Measurements from ENCODE around the gene SYT1.
A peak's percentile ranks its signal among the peaks of the same experiment; 100 is the strongest.

Gene SYT1

DNA sequence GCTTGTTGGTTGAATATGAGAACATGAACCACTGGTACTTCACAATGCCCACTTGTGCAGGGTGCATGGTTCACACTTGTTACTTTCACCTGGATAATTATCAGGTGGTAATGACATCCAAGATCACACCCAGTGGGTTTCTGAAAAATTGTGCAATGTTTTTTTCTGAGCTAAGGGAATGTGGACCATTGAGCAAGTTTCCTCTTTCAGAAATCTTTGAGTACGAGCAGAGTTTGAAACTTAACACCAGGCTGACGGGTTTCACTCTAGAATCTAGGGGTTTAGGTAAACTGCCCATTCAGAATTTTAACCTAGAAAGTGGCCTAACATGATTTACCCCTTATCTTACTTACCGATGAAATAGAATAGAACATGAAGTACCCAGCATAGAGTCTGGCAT, 436.6 kb downstream of the SYT1 start:
- no peak for DNase-seq

DNA sequence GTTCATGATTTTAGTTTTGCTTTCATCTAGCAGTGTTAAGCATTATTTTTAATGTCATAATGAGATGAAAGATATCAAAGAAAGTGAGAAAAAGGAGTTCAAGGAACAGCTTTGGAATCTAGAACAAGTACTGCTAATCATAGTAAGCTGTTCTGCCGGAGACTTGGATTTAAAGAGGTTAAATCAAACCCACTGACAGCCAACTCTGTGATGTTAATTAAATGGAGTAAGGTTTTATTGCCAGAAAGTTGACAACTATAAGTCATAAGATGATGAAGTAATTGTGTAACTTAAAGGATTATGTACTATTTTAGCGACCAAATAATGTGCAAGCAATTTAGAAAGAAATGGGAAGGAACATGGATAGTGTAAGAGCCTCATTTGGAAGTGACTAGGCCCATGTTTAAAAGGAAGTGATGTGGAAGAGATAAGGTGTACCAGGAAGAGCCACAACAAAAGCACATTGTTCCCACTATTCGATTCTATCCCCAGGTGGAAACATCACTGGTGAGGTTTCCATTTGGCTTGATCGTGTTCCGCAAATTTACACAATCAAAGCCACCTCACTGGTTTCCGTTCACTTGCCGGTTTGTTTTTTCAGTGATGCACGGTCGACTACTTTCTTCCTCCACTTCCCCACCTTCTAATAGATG, 437.7 kb downstream of the SYT1 start:
- DNase-seq = no peak

DNA sequence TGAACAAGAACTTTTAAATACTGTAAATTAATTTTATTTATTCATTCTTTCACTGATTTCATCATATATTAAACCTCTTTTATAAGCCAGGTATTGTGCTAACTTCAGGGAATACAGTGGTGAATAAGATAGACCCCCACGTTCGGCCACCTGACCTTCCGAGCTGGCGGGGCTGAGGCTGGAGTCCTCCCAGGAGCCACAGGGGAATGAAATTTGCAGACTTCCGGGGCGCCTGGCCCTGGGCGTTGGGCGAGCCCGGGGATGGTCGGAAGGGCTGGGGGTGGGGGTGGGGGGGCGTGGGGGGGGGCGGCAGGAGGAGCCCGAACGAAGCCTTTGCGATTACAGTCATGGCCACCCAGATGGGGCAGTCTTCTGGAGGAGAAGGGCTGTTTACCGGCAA, 442.8 kb downstream of the SYT1 start:
- DNase-seq = no peak

DNA sequence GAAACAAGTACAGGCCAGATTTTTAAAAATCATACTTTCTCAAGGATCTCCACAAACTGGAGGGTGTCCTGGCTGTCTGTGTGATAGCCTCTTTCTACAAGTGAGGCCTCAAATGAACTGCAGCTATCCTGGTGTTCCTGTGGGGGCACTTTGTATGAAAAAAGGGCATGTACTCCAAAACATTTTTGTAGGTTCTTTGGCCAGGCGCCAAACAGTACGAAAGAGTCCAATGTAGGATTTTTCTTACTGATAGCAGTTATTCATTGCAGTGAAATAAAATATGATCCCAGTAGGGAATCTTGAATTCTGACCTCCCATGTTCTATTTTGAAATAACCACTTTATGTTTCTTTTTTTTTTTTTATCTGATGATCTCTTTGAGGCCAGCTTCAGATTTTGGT, 444.5 kb downstream of the SYT1 start:
- DNase-seq = no peak

DNA sequence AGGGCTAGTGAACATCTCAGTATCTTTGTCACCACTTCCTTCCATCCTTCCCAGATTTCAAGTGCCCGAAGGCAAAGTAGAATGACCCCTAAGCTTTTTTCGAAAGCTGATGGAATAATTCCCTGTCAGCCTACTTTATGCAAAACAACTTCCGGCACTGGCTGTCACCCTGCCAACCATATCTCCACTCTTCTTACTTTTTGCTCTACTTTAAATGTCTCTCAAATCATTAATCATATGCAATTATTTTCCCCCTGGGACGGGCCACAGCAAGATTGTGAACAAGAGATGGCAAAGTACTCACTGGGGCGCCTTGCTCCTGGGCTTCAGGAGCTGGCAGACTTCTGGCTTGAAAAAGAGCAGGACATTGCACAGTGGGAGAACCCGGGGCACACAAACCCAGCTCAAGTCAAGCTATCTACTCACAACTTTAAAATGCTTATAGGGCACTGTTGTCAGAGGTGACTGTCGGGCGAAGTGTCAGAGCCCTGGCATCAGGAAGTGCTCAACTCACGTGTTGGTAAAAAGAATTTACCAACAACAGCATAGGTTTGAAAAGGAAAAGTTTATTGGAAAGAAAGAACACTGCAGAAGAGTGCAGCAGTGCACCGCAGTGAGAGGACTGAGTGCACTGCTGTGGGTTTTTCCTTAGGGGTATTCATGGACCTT, 452.7 kb downstream of the SYT1 start:
- DNase-seq = no peak

DNA sequence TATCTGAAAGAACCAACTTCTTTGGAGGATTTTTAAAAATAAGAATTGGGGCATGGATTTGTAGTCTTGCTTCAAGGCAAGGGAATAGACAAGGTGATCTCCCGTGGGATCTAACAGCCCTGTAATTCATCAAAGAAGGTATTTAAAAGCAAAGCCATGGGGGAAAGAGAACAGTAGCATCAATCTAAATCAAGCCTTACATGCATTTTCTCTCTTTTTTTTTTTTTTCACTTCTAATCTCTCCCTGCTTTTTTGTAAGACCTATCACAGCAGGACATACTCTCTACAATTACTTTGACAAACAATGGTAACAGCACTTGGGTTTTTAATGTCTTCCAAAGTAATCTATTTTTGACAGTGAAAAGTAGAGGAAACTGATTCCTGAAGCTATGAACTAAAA, 458.3 kb downstream of the SYT1 start:
- no peak for DNase-seq

DNA sequence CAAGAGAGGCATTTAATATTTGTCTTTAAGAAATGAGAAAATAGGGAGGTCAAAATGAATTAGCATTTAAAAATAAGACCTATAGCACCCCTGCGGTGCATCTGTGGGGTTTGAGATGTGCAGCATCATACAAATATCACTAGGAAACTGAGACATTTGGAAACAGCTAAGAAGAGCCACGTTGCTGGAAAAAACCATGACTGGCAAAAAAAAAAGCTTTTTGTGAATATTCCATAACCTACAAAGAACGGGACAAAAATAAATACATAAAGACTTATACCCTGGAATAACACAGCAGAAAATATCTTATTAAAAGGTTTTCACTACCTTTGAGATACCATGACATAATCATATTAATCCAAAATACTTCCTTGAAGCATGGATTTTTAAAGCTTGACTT, 460.0 kb downstream of the SYT1 start:
- DNase-seq = no peak

DNA sequence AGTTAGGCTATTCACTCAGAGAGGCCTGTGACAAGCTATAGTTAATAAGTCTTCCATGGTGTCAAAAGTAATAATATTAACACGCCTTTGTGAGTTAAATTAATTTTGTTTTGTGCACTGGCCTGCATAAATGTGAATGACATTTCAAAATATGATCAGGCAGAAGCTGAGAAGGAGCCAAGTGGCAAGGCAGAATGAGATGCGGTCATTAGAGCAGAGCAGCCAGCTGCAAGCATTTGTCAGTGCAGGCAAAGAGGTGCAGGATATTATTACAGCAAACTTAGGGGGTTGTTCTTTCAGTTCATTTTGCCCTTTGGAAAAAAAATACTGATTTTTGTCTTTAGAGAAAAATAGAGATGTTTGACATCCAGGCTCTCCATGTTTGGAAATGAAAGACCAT, 461.6 kb downstream of the SYT1 start:
- no peak for DNase-seq

DNA sequence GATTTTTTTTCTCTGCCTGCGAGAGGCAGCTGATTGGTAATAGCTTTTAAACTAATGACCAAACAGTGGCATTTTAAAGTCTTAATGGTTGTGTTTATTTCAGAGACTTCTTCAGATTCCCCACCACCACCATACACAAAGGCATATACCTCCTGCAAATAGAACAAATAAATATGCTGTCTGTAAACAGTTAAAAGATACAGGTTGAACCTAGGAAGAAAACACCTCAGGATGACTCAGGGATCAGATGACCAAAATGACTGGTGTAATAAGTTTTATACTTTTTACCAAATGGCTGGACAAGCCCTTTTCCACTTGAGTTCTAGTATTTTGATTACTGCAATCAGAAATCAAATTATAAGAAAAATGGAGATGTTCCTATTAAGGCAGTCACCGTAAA, 462.1 kb downstream of the SYT1 start:
- DNase-seq = no peak

DNA sequence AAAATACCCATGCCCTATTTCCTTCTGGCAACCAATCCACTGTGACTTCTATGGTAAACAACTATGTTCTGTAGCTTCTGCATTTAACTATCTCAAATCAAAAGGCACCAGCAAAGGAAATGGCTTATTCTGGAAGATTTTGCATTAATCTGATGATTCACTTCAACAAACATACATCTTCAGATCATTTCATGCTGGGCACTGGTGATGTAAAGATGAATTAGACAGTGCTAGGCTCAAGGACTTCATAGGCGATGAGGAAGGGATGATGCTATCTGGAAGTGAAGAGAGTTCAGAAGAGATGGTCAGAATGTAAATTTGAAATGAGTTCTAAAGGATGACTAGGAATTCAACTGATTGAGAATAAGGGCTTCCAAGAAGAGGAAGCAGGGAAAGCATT, 462.9 kb downstream of the SYT1 start:
- DNase-seq = no peak

DNA sequence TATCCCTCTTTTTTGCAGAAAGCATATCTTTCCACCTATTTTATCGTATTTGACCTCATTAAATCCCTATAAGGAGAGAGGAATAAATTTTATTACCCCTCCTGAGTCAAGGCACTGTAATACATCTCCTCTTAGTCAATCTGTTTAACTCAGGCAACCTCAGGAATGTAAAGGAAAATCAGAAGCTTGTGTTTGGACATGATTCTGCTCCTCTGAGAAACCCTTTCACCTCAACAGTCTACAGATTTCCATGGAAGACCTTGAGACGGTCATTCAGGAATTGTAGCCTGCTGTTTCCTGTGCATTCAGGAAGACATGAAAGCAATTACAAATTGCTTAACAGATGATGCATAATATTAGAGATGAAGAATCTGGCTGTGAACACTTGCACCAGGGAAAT, 465.4 kb downstream of the SYT1 start:
- DNase-seq = no peak

DNA sequence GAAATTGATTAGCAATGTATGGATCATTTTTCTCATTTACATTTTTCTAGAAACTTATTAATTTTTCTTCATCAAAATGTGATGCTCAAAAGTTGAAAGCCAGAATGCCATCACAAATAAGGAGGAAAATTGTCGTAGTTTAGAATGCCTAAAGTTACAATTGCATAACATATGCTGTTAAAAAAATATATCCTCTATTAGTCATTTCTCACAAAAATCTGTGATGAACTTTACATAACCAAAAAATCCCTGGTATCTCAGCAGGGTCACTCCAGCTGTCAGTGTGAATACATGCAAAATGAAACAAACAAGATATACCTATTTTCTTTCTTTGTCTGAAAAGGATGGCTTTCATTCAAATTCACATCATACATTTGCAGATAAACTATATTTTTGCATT, 467.3 kb downstream of the SYT1 start:
- no peak for DNase-seq

DNA sequence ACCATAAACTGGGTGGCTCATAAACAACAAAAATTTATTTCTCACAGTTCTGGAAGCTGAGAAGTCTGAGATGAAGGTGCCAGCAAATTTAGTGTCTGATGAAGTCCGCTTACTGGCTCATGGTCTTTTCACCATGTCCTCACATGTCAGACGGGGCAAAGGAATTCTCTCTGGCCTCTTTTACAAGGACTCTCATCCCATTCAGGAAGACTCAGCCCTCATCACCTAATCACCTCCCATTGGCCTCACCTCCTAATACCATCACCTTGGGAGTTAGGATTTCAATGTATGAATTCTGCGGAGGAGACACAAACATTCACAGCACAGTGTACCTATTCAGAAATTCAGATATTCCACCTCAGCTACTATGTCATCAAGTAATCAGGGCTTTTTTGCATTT, 468.6 kb downstream of the SYT1 start:
- DNase-seq = no peak

DNA sequence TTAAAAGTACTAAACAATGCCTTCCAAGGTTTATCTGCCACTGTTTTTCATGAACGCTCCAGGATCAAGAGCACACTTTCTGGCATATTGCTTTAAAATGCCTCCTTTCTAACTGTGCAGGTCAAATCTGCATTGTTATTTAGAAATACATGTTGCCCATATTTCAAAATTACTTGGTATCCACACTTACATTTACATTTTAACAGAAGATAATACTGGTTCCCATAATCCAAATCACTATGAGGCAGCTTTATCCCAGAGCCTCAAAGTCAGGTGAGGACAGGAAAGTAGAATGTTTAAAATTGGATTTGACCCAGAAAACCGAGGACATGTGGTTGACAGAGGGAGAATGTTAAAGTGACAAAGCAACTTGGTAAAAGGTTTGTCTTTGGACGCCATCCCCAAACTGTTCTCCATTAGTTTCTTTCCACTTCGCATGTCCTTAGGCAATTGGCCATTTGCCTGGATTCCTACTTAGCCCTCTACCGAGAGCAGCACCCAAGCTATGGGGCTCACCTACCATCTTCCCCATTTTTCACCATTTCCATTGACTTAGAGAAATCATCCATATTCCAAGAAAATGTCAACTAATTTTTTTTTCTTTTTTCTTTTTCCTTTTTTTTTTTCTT, 473.2 kb downstream of the SYT1 start:
- no peak for DNase-seq

DNA sequence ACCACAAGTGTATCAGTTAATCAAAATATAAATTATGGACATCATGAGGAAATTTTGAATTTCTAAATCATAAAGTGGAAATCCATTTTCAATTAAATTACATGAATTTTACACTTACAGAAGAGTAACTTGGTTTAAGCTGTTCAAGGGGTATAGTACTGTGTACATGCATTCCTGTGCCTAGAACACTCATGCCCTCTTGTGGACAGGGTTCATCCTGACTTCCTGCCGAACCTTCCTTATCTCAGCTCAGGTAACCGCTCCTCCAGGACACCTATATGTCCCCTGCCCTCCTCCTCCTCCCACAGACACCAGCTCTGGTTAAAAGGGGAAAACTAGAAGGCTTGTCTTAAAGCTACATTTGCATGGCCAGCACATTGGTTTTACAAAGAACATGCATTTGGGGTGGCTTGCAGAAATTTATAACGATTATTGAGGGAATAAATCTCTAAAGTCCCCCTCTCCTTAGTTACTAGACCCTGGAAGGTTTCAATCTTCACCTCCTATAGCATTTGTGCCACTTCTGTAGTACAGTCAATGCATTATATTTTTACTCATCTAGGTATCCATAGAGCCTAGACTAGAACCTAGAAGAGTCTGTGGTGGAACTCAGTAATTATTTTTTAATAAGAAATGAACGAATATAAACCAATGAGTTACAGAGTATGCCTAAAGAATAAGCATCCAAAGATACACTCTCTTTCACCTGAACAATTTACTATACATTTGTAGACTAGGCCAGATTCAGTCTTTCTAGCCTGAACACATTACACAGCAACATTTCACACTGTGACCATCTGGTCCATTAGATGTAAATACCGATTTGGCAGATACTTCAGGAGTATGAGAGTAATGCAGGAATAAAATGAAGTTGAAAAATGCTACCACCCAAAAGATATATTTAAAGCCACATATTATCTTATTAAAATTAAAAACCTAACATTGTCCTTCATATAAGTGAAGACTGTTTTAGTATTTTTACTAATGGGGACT, 480.6 kb downstream of the SYT1 start:
- DNase-seq = peak; percentile 45

DNA sequence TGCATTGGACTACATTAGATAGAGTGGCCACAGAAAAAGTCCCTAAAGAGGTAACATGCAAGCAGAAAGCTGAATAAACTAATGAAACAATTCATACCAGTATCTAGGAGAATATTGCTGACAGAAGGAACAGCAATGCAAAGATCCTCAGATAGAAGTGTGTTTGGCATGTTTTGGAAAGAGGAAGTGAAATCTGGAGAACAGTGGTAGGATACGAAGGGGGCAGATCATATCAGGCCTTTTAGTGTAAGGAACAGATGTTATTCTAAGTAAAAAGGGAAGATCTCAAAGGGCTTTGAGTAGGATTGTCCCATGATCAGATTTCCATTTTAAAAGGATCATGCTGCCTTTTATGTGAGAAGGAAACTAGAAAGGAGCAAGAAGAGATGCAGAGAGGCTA, 483.3 kb downstream of the SYT1 start:
- no peak for DNase-seq

DNA sequence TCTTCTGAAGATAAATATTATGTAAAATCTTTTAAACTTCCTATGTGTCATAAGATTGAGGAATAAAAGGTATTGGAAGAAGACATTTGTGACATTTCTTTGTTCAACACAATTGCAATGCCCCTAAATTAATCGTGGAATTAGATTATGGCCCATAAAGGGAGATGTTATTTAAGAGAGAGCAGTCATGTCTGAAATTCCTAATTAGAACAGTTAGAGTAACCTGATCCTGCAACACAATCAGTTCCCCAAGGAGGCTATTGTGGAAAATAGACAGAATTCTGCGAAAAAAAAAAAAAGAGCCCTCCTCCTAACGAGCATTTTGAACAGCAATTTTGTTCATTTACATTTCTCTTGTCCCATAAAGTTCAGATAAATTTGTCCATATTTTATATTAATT, 486.7 kb downstream of the SYT1 start:
- DNase-seq = no peak

DNA sequence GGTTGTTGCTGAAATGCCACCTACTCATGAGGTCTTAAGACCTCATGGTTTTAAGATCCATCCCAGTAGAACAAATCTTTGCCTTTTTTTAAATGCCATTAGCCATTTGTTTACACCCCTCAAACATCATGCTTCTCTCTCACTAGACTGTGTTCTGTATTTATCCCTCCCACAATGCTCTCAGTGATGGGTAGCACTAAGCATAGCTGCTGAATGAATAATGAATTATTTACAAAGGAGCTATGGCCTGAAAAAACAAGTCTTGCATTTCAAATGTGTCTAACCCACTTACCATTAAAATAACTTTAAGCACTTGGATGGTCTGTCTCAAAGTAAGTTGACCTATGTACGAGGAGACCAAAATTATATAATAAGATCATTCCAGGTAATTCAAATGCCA, 491.6 kb downstream of the SYT1 start:
- DNase-seq = no peak

DNA sequence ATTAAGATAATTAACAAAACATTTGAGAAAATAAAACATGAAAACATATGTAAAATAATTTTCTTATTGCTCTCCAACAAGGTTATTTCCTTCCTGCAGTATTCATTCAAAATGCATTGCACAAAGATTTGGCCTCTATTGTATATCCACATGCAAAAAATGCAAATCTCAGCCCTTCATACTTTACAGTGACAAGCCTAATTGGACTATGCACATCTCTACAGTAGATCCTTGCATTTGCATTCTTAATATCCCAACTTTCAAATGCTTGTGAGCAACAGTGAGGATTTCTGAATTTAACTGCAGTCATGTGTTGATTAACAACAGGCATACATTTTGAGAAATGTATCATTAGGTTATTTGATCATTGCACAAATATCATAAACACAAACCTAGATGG, 492.5 kb downstream of the SYT1 start:
- DNase-seq = no peak

DNA sequence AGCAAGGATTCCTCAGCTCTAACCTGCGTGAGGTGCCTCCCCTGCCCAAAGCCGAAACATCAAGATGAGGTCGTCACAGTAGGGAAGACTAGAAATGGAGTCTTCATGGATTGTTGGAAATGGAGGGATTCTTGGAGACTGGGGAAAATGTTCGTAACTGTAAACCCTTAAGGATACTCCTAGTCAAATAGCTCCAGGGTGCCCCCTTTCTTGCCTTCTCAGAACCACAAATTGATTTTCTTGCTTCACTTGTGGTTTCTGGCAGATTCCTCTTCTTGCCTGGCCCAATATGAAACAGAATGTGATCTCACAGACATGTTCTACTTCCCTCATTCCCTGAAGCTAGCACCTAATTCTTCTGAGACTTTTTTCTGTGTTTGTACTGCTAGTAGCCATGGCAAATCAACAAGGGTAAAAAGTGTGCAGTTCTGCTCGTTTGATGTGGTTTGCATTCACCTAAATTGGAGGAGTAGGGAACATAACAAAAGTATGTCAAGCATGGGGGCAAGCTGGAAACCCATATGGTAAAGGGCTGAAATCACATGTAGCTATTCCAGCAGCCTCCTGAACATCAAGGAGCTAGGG, 494.2 kb downstream of the SYT1 start:
- no peak for DNase-seq

DNA sequence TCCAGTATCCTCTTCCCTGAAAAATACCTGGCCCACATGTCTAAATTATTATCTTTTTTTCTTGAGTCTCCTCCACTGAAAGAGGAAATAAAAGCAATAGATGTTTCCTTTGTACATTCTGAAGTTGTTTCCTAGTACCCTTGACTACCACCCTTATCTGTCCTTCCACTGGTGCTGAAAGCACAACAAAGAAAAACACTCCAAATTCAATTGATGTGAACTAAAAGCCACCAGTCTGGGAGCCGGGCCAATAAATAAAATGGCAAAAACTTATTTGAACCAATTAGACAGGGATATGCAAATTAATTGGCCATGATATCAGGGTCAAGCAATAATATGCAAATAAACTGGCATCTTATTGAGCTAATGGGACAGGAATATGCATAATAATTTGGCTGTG, 495.7 kb downstream of the SYT1 start:
- peak; percentile 71 for DNase-seq

DNA sequence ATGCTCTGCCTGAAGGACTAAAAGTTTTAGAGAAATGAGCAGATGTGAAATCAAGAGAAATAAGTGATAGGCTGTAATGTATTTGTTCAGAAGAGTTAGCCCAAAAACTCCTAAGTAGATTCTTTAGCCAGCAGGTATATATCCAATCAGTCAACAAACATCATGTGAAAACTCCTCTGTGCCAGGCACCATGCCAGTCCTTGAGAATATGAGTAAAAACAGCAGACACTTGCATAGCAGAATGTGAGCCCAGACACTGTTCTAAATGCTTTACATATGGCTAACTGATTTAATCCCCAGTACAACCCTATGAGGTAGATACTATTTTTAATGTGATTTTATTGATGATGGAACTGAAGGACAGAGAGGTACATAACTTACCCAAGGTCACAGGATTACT, 496.4 kb downstream of the SYT1 start:
- DNase-seq = no peak

DNA sequence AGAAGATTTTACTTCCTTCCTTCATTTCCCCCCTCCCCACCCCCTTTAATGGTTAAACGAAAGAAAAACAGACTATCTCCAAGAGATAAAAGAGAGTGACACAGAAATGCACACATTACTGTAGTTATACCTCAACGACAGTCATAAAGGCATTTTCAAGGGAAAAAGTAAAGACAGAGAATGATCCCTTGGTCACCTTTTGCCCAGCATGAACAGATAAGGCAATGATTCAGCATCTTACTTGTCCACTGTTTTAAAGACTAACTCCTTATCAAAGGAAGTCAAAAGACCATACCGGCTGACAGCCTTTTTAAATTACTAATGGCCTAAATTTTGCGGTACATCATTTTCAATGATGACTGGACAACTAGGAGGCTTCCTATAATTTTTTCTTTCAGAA, 499.6 kb downstream of the SYT1 start:
- no peak for DNase-seq

Measured in NCI-H2029 (cell line).